Calu3 (cell line): Measurements from ENCODE around the gene TBL1X. TPM values are rescaled to one million over a fixed set of nuclear protein-coding genes. Genes with fewer than 3 reads are reported as not detected.

Experiments
- BruUV-seq: library from RNA; stranded (reverse); fragments of 400-500 nt; replicated peaks from 2 replicates; lab custom pipeline; 2021; lab: Mats Ljungman, UMichigan
- CTCF ChIA-PET: fragments of 300-600 bp; sonication (Branson Sonifier 250); formaldehyde crosslinking; loops from one replicate; lab custom pipeline; 2022; ENCODE audit warnings: antibody characterized with exemption; lab: Charles Lee
- DNase-seq: peaks from one replicate; pipeline ENCODE4 v3.0.0; 2022
- H3K27ac Mint-ChIP-seq: one replicate; pipeline ENCODE4 v1.8.0; 2022; ENCODE audit warnings: mixed read lengths; ENCODE audit not compliant: unreplicated experiment
- H3K27me3 Mint-ChIP-seq: one replicate; pipeline ENCODE4 v1.8.0; 2022; ENCODE audit warnings: mixed read lengths; ENCODE audit not compliant: unreplicated experiment
- H3K36me3 Mint-ChIP-seq: one replicate; pipeline ENCODE4 v1.8.0; 2022; ENCODE audit warnings: mild to moderate bottlenecking, moderate library complexity, mixed read lengths; ENCODE audit not compliant: insufficient read depth, unreplicated experiment
- H3K4me1 Mint-ChIP-seq: one replicate; pipeline ENCODE4 v1.8.0; 2022; ENCODE audit warnings: mild to moderate bottlenecking, low read depth, mixed read lengths; ENCODE audit not compliant: unreplicated experiment
- H3K4me3 Mint-ChIP-seq: one replicate; pipeline ENCODE4 v1.8.0; 2022; ENCODE audit warnings: mild to moderate bottlenecking, low read depth, moderate library complexity, mixed read lengths; ENCODE audit not compliant: unreplicated experiment
- H3K9me3 Mint-ChIP-seq: one replicate; pipeline ENCODE4 v1.8.0; 2022; ENCODE audit warnings: low read depth, mixed read lengths; ENCODE audit not compliant: unreplicated experiment
- intact Hi-C: fragments of 100-400 bp; cut with micrococcal nuclease; formaldehyde crosslinking; loops from one replicate; pipeline ENCODE4 v1.10.0; 2022; ENCODE audit not compliant: unreplicated experiment
- total RNA-seq: library from RNA; stranded (reverse); gene quantifications from 2 replicates; pipeline ENCODE4 v1.2.3, GENCODE V29; 2022
- TF ChIP-seq, protein P1 (sequence below): fragments of 200-600 bp; IDR thresholded peaks from one replicate; pipeline ENCODE4 v1.8.0; 2022; ENCODE audit warnings: antibody characterized with exemption; ENCODE audit not compliant: unreplicated experiment

Gene TBL1X
- total RNA-seq, 1 experiment from 2014 or later = 25.0 TPM

DNA sequence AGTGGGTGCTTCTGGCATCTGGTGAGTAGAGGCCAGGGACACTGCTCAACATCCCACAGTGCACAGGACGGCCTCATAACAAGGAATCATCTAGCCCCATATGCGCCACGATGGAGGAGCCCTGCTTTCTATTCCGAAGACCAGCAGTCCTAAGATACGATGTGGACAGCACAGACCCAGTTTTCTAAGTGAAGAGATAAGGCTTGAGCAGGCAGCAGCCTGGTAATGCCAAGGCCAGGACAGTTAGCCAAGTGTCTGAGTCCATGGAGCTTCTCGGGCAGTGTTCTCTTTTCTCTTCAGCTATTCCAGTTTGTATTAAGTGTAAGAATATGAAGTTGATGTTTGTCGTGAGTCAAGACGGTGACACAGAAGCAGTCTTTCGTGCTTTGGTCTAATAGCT, 112.7 kb downstream of the TBL1X start:
- TF ChIP-seq, protein P1, sequence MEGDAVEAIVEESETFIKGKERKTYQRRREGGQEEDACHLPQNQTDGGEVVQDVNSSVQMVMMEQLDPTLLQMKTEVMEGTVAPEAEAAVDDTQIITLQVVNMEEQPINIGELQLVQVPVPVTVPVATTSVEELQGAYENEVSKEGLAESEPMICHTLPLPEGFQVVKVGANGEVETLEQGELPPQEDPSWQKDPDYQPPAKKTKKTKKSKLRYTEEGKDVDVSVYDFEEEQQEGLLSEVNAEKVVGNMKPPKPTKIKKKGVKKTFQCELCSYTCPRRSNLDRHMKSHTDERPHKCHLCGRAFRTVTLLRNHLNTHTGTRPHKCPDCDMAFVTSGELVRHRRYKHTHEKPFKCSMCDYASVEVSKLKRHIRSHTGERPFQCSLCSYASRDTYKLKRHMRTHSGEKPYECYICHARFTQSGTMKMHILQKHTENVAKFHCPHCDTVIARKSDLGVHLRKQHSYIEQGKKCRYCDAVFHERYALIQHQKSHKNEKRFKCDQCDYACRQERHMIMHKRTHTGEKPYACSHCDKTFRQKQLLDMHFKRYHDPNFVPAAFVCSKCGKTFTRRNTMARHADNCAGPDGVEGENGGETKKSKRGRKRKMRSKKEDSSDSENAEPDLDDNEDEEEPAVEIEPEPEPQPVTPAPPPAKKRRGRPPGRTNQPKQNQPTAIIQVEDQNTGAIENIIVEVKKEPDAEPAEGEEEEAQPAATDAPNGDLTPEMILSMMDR = no peak
- no peaks in the 10 kb centered on the region for H3K27me3 Mint-ChIP-seq
- CTCF ChIA-PET = no interaction called here
- no TSS peak for BruUV-seq
- no peaks in the 10 kb centered on the region for H3K9me3 Mint-ChIP-seq
- H3K36me3 Mint-ChIP-seq = no peaks in the 10 kb centered on the region
- no peaks in the 10 kb centered on the region for H3K4me1 Mint-ChIP-seq
- intact Hi-C loops = no loop called here
- H3K4me3 Mint-ChIP-seq = no peak overlapping the region
- no peak for DNase-seq
- no peak overlapping the region for H3K27ac Mint-ChIP-seq

DNA sequence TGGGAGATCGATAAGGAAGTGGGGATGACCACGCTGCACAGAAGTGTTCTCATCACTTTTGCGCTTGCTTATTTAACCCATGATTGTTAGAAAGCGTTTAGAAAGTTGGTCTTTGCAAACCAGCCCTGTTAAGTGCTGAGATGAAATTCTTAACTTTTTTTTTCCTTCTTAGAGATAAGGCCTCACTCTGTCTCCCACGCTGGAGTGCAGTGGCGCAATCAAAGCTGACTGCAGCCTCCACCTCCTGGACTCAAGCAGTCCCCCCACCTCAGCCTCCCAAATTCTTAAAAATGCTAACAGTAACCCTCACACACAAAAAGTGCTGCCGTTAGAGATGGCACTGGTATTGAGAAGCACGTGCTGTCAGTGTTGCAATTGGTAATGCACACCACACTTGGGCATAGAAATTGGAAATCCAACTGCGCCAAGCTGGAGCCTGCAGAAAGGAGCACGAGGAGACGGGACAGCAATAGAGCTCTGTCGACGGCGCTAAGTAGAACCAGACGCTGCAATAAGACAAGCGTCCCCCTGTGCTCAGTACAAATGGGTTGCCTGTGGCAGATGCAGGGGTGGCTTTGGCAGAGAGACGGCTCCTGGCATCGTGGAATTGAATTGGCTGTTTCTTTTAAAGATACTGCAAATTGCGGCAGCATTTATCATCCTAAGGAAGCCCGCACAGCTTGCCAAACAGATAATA, 113.4 kb downstream of the TBL1X start:
- BruUV-seq = no TSS peak
- H3K4me1 Mint-ChIP-seq = no peaks in the 10 kb centered on the region
- H3K27ac Mint-ChIP-seq = no peak overlapping the region
- no peaks in the 10 kb centered on the region for H3K27me3 Mint-ChIP-seq
- no peaks in the 10 kb centered on the region for H3K36me3 Mint-ChIP-seq
- TF ChIP-seq, protein P1 = no peak
- CTCF ChIA-PET = no interaction called here
- intact Hi-C loops = no loop called here
- H3K9me3 Mint-ChIP-seq = no peaks in the 10 kb centered on the region
- DNase-seq = no peak
- no peak overlapping the region for H3K4me3 Mint-ChIP-seq

DNA sequence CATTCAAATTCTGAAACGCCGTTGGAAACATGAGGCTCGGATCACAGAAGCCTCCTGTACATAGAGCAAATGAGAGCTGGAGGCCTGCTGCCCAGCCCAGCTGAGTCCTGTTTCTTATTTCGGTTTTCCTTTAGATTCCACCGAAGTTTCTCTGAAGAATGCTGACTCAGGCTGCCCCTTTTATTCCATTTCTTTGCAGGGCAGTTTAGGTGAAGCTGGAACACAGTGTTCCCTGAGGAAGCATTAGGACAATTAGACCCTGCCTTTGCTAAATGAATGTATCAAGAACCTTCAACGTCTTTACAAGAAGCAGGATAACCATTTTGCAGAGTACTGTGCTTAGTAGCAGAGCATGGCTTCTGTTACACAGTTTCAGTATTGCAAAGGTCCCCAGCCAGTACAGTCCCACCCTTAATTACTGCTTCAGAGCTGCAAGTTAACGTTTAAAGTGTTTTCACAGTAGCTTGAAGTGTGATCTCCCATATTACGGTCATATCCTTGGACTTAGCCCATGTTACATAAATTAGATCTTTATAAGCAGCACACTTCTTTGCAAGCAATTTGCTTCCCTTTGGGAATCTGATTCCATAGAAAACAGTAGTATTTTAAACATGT, 117.0 kb downstream of the TBL1X start:
- no peak for DNase-seq
- intact Hi-C loops = no loop called here
- CTCF ChIA-PET = no interaction called here
- H3K9me3 Mint-ChIP-seq = no peaks in the 10 kb centered on the region
- TF ChIP-seq, protein P1 = no peak
- no peaks in the 10 kb centered on the region for H3K4me1 Mint-ChIP-seq
- no peak overlapping the region for H3K27ac Mint-ChIP-seq
- no peaks in the 10 kb centered on the region for H3K36me3 Mint-ChIP-seq
- no peaks in the 10 kb centered on the region for H3K27me3 Mint-ChIP-seq
- H3K4me3 Mint-ChIP-seq = no peak overlapping the region
- no TSS peak for BruUV-seq

DNA sequence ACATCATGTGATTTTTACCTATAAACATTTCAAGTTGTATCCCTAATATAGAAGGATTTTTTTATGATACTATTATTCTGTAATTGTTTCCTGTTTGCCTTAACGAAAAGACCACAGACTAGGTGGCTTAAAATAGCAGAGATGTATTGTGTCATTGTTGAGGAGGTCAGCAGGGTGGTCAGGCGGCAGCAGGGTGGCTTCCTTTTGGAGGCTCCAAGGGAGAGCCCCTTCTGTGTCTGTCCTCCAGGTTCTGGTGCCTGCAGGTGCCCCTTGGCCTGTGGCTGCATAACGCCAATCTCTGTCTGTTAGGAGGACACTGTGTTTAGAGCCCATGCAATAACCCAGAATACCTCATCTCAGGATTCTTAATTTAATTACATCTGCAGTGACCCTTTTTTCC, 118.1 kb downstream of the TBL1X start:
- no peak for DNase-seq
- Mint-ChIP-seq H3K9me3 (no peaks in the 10 kb centered on the region), H3K27me3 (no peaks in the 10 kb centered on the region), H3K4me3 (no peak overlapping the region), H3K36me3 (no peaks in the 10 kb centered on the region), H3K27ac (no peak overlapping the region), H3K4me1 (no peaks in the 10 kb centered on the region)
- TF ChIP-seq, protein P1 = no peak
- no TSS peak for BruUV-seq
- CTCF ChIA-PET = no interaction called here
- intact Hi-C loops = no loop called here
